ENCODE data around the gene PEPD.

- TF ChIP-seq POLR2A (IDR thresholded peaks at IDR 0.05; ENCODE audit: low read depth, low read length) (no peak), EZH2 (IDR thresholded peaks at IDR 0.05; ENCODE audit: borderline replicate concordance, low read depth, low read length, severe bottlenecking) (no peak), CTCF (IDR thresholded peaks at IDR 0.05; ENCODE audit: extremely low read depth in 1 of 2, insufficient read depth in 1 of 2, low read depth in 1 of 2, low read length in 2 of 2) (no peak), POLR2AphosphoS5 (IDR thresholded peaks at IDR 0.05; ENCODE audit: insufficient read depth, low read depth, low read length) (no peak)
These were observed 37.3 kb downstream of the PEPD start for GRCh38 chr19:33484226-33484774.
